Fibroblast of lung (primary cell): Measurements from ENCODE around the gene HPN. TPM values are rescaled to one million over a fixed set of nuclear protein-coding genes. Genes with fewer than 3 reads are reported as not detected.

Experiments used
- DNase-seq, 2 donors: peaks; one replicate each; pipeline versions ENCODE4 v3.0.0 to v3.0.0-alpha.2; 2010; ENCODE audit warnings: low read depth in 2 of 2
- H2AFZ ChIP-seq: 2 replicates; pipeline ENCODE4 v1.5.1; 2012; ENCODE audit warnings: low read length, control low read depth, inconsistent platforms
- H3K27ac ChIP-seq: 2 replicates; pipeline ENCODE4 v1.5.1; 2011; ENCODE audit warnings: low read length, control low read depth; ENCODE audit not compliant: insufficient read depth
- H3K27me3 ChIP-seq: 2 replicates; pipeline ENCODE4 v1.5.1; 2011; ENCODE audit warnings: mild to moderate bottlenecking, low read length; ENCODE audit not compliant: control insufficient read depth, insufficient read depth
- H3K36me3 ChIP-seq: 2 replicates; pipeline ENCODE4 v1.5.1; 2011; ENCODE audit warnings: low read length; ENCODE audit not compliant: control insufficient read depth, insufficient read depth
- H3K4me1 ChIP-seq: 2 replicates; pipeline ENCODE4 v1.5.1; 2011; ENCODE audit warnings: low read length; ENCODE audit not compliant: control insufficient read depth, insufficient read depth; ENCODE audit errors: extremely low read depth
- H3K4me2 ChIP-seq: 2 replicates; pipeline ENCODE4 v1.5.1; 2011; ENCODE audit warnings: low read length, control low read depth; ENCODE audit not compliant: insufficient read depth; ENCODE audit errors: extremely low read depth
- H3K4me3 ChIP-seq, 4 experiments: fragments of 200-600 bp in 1 of 4; sonication (generic) in 1 of 4; replicated peaks in 1 of 4; 2 replicates each; pipeline ENCODE4 v1.5.1; 2011 to 2016; ENCODE audit warnings: low read length in 4 of 4, low read depth in 3 of 4, mild to moderate bottlenecking in 3 of 4, control low read depth in 2 of 4, inconsistent platforms in 1 of 4, mixed read lengths in 1 of 4; ENCODE audit not compliant: insufficient read depth in 1 of 4; ENCODE audit errors: control extremely low read depth in 1 of 4
- H3K79me2 ChIP-seq: 2 replicates; pipeline ENCODE4 v1.5.1; 2012; ENCODE audit warnings: mild to moderate bottlenecking, low read length, inconsistent platforms; ENCODE audit not compliant: control insufficient read depth, insufficient read depth
- H3K9ac ChIP-seq: 2 replicates; pipeline ENCODE4 v1.5.1; 2011; ENCODE audit warnings: mild to moderate bottlenecking, low read length, control low read depth; ENCODE audit not compliant: insufficient read depth
- H3K9me3 ChIP-seq: 2 replicates; pipeline ENCODE4 v1.5.1; 2012; ENCODE audit warnings: low read depth, low read length; ENCODE audit not compliant: control insufficient read depth, insufficient read depth
- H4K20me1 ChIP-seq: 2 replicates; pipeline ENCODE4 v1.5.1; 2011; ENCODE audit warnings: low read length; ENCODE audit not compliant: control insufficient read depth, insufficient read depth; ENCODE audit errors: extremely low read depth
- CTCF ChIP-seq, 2 donors: IDR thresholded peaks in 1 of 2; conservative IDR thresholded peaks in 1 of 2; 1 replicate in 1 of 2; 2 replicates in 1 of 2; pipeline ENCODE4 v1.5.1; 2011 to 2012; ENCODE audit warnings: low read length in 2 of 2, control low read depth in 1 of 2, inconsistent platforms in 1 of 2, low read depth in 1 of 2, mild to moderate bottlenecking in 1 of 2
- EZH2 ChIP-seq: IDR thresholded peaks from 2 replicates; pipeline ENCODE4 v1.5.1; 2012; ENCODE audit warnings: low read length, control low read depth, mild to moderate bottlenecking; ENCODE audit errors: missing control alignments
- polyA plus RNA-seq, 2 donors: library from polyadenylated mRNA; depleted of rRNA in 1 of 2; stranded (reverse) in 1 of 2; unstranded in 1 of 2; fragments of >200 nt; gene quantifications; 2 replicates each; pipeline ENCODE4 v1.2.1, GENCODE V29; 2011 to 2012; ENCODE audit warnings: missing spikeins in 1 of 2
- total RNA-seq: library from RNA; depleted of rRNA; stranded (reverse); fragments of >200 nt; gene quantifications from 2 replicates; pipeline ENCODE4 v1.2.1, GENCODE V29; 2014

Gene HPN
- total and polyA plus RNA-seq, 2 donors (not counting 1 experiment from before 2014, with no cell fraction given) = 0.33 TPM; not detected in 1

- H2AFZ ChIP-seq = no peak overlapping the region
- no peaks in the 10 kb centered on the region for H3K9me3 ChIP-seq
- no peak overlapping the region for H3K4me3 ChIP-seq
- no peaks in the 10 kb centered on the region for H4K20me1 ChIP-seq
- H3K79me2 ChIP-seq = no peaks in the 10 kb centered on the region
- H3K27me3 ChIP-seq = no peaks in the 10 kb centered on the region
- no peak overlapping the region for H3K27ac ChIP-seq
- H3K4me1 ChIP-seq = peaks cover 3% of the 10 kb centered on the region
- TF ChIP-seq EZH2 (no peak), CTCF (conservative IDR thresholded peaks at IDR 0.05 in 1 of 2, IDR thresholded peaks at IDR 0.05 in 1 of 2; ENCODE audit: low read depth in 1 of 2, low read length in 2 of 2) (peak; percentile 65 to 69)
- H3K9ac ChIP-seq = no peak overlapping the region
- H3K36me3 ChIP-seq = no peaks in the 10 kb centered on the region
- DNase-seq = peak; percentile 44 to 69
- no peak overlapping the region for H3K4me2 ChIP-seq
These were observed 49.1 kb downstream of the HPN start for GRCh38 chr19:35090506-35091214.

GRCh38 chr19:35093430-35093829 lies 51.9 kb downstream of the HPN start:
- H2AFZ ChIP-seq = no peak overlapping the region
- TF ChIP-seq EZH2 (no peak), CTCF (conservative IDR thresholded peaks at IDR 0.05 in 1 of 2, IDR thresholded peaks at IDR 0.05 in 1 of 2; ENCODE audit: low read depth in 1 of 2, low read length in 2 of 2) (no peak)

GRCh38 chr19:35093941-35094647 lies 52.6 kb downstream of the HPN start:
- H3K9ac ChIP-seq = no peak overlapping the region
- H3K9me3 ChIP-seq = no peaks in the 10 kb centered on the region
- H3K27ac ChIP-seq = no peak overlapping the region
- H3K4me3 ChIP-seq = no peak overlapping the region
- no peaks in the 10 kb centered on the region for H3K27me3 ChIP-seq
- TF ChIP-seq CTCF (conservative IDR thresholded peaks at IDR 0.05 in 1 of 2, IDR thresholded peaks at IDR 0.05 in 1 of 2; ENCODE audit: low read depth in 1 of 2, low read length in 2 of 2) = no peak
- TF ChIP-seq EZH2 = no peak
- H2AFZ ChIP-seq = no peak overlapping the region
- H3K36me3 ChIP-seq = no peaks in the 10 kb centered on the region
- no peak for DNase-seq
- no peak overlapping the region for H3K4me2 ChIP-seq
- no peaks in the 10 kb centered on the region for H4K20me1 ChIP-seq
- no peaks in the 10 kb centered on the region for H3K79me2 ChIP-seq
- no peaks in the 10 kb centered on the region for H3K4me1 ChIP-seq

More at GRCh38 chr19:35093430-35093829, 51.9 kb downstream of the HPN start:
- Histone ChIP-seq H3K9me3 (no peaks in the 10 kb centered on the region), H3K4me2 (no peak overlapping the region), H3K36me3 (no peaks in the 10 kb centered on the region), H3K4me1 (peaks cover 2% of the 10 kb centered on the region), H3K9ac (no peak overlapping the region), H3K27me3 (no peaks in the 10 kb centered on the region), H3K79me2 (no peaks in the 10 kb centered on the region), H4K20me1 (no peaks in the 10 kb centered on the region), H3K4me3 (no peak overlapping the region), H3K27ac (no peak overlapping the region)
- no peak for DNase-seq
